K562 treated with DMSO at 1 percent for 48 hours (cell line): ENCODE data around the gene RET. TPM values are rescaled to one million over a fixed set of nuclear protein-coding genes. Genes with fewer than 3 reads are reported as not detected.

Experiments used
- total RNA-seq: library from RNA; unstranded; fragments of 300-600 nt; gene quantifications from 2 replicates; pipeline ENCODE4 v1.2.3, GENCODE V29; 2022; ENCODE audit warnings: low replicate concordance; ENCODE audit errors: extremely low read depth

RET gene
- total RNA-seq = not detected in 2 replicates

DNA sequence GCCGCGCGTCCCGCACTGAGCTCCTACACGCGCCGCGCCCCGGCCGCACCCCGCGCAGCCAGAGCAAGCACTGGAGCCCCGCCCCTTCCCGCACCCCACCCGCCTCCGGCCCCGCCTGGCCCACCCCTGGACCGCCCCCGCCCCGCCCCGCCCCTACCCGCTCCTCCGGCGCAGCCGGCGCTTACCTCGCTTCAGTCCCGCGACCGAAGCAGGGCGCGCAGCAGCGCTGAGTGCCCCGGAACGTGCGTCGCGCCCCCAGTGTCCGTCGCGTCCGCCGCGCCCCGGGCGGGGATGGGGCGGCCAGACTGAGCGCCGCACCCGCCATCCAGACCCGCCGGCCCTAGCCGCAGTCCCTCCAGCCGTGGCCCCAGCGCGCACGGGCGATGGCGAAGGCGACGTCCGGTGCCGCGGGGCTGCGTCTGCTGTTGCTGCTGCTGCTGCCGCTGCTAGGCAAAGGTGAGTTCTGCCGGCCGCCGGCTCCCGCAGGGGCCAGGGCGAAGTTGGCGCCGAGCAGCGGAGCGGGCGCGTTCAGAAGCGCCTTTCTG is at the start of gene RET:
TSS of gene RET (plus strand) at position 194 of the 545 bp plus-strand sequence. CDS start at position 384, 190 bp downstream.

GRCh38 chr10:43138021-43138756 is 61.3 kb downstream of the RET start, which contains the start of gene CSGALNACT2:
CSGALNACT2 (plus strand) TSS chr10:43138445; CDS start chr10:43155150, 16,705 bp downstream.

Other genes starting within 250 kb of the RET start
- gene CSGALNACT2, start 61.4 kb downstream of the RET start, total RNA-seq = not detected in 2 replicates
- not detected in 2 replicates for gene RASGEF1A, start 190.0 kb downstream of the RET start, total RNA-seq